HG03280 (cell line): ENCODE results near the gene PNPLA2.

Experiments used
- ATAC-seq: cut with Tn5 transposase; IDR thresholded peaks from one replicate; pipeline ENCODE4 v1.9.1; 2021; ENCODE audit warnings: mild to moderate bottlenecking, moderate library complexity; ENCODE audit not compliant: unreplicated experiment

The PNPLA2 gene

DNA sequence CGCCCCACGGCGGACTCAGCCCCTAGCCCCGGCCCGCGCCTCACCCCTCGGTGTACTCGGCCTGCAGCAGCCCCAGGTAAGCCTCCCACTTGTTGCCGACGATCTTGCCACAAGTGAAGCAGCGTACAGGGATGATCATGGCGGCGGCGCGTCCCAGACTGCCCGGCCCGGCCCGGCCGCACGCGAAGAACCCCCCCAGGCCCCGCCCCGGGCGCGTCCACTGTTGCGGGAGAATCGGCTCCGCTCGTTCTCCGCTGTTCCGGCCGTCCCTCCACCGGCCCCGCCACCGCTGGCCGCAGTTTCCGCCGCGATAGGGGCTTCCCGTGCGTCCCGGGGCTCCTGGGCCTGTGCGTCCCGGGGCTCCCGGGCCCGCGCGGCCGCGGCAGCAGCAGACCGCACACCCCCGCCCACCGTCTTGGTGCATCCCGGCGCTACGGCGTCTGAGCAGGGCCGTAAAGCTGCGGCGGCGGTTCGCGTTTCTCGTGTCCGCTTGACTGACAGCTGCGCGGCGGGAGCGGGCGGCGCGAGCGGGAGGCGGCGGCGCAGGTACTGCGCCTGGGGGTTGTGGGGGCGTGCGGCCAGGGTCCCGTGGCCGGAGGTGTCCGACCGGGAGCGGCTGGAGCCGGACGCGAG is 23.8 kb downstream of the PNPLA2 start, which contains the start of the genes POLR2L and TSPAN4:
Gene POLR2L, minus strand, starts transcription at position 160 of the 633 bp plus-strand sequence. Its CDS starts 21 bp downstream, at position 139.
Gene TSPAN4, plus strand, starts transcription at position 483 of the 633 bp plus-strand sequence. CDS start 7,453 bp downstream, outside the sequence.
- ATAC-seq = peak; percentile 66

DNA sequence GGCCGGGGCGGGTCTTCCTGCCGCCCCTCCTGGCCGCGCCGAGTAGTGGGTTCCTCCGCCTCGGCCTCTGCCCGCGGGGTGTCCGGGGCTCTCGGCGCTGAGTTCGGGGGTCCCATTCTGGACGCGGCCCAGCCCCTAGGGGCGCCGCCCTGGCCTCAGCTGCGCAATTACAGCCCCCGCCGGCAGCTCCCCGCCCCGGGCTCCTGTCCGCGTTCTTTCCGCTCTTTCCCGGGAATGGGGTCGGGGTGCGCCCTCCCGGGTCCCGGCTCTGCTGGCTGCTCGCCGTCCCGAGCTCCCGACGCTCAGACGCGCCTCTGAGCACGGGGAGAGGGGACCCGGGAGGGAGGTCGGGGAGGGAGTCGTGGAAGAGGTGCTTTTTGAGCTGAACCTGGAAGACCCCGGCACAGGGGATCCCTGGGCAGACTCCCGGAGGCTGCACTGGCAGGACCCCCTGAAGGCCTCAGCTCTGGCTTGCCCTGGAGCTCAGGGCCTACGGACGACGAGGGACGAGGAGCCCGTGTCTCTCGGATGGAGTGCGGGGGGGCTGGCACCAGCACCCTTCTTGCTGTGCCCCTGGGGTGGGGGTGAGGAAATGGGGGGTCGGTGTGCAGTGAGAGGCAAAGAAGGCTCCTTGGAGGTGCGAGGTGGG is 24.5 kb downstream of the PNPLA2 start:
- no peak for ATAC-seq

DNA sequence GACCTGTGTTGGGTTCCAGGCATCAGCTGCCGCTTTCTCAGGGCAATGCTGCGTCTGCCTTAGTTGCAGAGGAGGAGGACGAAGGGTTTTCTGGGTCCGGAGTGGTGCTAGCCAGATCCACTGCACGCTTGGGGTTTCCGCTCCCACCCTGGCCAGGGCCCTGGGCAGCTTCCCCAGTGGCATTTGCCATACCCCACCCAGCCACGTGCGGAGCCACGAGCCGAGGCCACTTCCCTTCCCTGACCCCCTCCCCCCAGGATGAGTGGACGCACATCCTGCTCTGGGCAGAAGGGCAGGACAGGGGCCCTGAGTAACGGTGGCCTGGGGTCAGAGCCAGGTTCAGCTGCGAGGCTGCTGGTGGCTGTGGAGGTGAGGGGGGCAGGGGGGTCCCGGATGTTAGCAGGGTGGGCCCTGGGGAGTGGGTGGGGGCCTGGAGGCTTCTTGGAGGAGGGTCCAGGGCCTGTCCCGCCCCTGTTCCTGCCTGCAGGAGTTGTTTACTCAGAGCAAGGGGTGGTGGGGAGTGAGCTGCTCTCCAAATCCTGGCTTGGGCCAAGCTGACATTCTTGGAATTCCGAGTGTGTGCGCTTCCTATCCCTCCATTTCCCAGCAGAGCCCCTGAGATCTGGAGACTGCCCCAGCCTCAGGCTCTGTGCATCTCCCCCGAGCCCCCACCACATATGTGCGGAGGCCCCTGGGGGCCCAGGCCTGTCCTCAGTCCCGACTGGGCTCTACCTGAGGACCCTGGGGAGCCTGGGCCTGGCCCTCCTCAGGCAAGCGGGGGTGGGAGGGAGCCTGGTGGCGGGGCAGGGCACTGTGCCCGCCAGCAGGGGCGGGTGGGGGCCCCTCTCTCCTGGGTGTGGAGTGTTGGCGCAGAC is 25.3 kb downstream of the PNPLA2 start:
- no peak for ATAC-seq

DNA sequence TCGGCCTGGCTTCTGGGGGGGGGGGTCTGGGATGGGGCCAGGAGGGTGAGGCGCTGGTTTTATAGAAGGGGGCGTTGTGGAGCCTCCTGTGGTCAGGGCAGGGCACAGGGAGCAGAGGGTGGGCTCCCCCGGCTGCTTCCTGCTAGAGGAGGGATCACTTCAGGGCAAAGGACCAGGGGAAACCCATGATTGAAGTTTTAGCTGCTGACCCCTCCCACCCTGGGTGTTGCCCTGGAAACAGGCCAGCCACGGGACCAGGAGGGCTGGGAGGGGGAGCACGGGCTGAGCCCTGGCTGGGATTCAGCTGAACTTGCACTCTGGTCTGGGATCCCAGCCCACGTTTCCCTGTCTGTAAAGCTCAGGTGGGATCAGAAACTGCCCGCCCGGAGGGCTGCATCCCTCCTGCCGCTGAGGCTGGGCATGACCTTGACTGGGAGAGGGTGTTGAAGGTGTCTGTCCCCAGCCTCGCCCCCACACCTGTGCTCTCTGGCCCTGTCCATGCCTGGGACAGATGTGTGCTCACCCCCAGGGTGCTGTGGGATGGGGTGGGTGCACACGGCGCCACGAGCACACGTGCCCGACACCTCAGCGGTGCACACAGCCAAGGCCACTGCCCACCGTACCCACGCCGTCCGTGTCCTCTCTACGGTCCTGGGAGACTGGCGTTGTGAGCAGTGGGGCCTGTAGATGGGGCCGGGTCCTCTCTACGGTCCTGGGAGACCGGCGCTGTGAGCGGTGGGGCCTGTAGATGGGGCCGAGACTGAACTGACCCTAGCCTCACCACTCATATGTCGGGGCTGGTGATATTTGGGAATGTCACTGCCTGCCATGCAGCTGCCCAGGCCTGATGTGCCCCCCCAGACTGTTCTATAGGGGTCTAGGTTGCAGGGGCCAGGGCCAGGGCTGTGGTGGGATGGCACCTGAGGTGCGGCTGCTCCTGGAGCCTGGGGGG is 26.3 kb downstream of the PNPLA2 start:
- ATAC-seq = no peak

DNA sequence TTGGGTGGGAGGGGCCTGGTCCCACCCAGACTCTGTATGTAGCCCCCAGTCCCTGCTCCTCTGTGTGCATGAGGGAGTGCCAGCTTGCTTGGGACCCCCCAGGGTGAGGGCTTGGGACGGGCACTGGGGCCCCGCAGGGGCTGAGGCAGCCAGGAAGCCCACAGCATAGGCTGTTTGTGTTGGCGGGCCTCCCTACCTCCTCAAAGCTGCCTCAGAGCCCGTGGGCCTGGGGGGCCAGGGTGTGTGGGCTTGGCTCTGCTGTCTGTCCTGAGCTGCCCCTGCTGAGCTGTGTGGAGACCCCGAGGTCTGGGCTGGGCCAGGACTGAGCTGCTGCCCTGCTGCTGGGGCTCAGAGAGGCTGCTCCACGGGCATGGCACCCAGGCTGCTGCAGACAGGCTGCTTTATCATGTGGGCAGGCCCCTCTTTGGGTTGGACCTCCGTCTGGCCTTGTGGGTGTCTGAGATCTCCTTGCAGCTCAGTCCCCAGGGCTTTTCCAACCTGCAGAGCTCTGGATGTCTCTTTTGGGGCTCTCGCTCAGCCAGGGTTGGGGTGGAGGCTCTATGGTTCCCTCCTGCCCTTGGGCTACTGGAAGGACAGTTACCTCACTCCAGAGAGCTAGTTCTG is 27.3 kb downstream of the PNPLA2 start:
- ATAC-seq = no peak

DNA sequence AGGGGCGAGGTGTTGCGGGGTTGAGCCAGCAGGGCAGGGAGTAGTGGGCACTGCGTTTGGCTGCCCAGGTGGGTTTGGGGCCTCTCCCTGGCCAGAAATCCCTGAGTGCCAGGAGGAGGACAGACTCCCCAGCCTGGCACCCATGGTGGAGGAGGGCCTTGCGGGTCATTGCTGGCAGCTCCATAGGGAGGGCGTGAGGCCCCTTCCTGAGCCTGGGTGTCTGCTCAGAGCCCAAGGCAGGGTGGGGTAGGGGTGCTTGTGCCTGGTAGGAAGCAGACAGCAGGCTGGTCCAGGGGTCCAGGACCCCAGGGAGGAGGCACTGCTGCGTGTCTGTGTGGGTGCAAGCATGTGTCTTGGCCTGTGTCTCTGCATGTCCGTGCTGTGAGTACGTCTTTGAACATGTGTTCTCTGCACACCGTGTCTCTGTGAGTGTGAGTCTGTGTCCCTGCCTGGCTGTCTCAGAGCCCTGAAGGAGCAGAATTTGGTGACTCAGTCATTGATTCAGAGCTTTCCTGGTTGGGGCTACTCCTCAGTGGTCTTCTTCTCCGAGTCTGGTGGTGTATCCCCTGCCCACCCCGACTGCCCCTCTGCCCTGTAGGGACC is 27.9 kb downstream of the PNPLA2 start:
- no peak for ATAC-seq

DNA sequence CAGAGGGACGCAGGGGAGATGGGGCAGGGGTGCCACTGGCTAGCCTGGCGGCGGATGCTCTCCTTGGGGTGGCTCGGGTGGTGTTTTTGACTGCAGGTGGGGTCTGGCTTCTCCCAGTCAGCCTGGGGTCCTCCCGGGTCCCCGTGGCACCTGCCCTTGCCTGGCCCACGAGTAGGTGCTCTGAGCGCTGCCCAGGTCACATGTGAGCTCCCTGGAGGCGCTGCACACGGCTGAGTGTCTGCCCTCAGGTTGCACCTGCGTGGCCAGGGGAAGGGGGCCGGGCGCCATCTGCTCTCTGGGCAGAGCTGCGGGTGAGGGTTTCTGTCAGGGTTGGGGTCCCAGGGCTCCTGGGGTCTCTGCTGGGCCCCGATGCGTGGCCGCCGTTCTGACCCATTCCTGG is 29.2 kb downstream of the PNPLA2 start:
- no peak for ATAC-seq

DNA sequence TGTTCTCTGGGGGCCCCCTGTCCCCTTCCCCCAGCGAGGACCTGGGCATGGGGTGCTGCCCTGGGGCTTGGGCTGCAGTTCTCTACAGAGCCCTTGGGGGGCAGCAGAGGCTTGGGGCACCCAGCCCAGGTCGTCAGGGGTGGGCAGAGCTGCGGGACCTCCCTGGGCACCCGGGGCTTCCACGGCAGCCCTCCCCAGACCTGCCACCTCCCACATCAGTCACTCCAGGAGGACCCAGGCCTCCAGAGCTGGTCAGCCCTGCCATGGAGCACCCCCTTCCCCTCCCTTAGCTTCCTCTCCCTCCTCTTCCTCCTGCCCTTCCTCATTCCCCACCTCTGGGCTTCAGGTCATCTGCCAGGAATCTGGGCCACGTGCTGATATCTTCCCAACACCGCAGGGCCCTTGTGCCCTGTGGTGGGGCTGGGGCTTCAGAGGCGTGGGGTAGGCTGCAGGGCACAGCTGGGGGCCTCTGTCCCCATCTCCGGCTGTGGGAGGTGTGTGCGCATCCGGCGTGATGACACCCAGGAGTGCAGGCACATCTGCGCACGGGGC is 29.7 kb downstream of the PNPLA2 start:
- ATAC-seq = peak; percentile 40

DNA sequence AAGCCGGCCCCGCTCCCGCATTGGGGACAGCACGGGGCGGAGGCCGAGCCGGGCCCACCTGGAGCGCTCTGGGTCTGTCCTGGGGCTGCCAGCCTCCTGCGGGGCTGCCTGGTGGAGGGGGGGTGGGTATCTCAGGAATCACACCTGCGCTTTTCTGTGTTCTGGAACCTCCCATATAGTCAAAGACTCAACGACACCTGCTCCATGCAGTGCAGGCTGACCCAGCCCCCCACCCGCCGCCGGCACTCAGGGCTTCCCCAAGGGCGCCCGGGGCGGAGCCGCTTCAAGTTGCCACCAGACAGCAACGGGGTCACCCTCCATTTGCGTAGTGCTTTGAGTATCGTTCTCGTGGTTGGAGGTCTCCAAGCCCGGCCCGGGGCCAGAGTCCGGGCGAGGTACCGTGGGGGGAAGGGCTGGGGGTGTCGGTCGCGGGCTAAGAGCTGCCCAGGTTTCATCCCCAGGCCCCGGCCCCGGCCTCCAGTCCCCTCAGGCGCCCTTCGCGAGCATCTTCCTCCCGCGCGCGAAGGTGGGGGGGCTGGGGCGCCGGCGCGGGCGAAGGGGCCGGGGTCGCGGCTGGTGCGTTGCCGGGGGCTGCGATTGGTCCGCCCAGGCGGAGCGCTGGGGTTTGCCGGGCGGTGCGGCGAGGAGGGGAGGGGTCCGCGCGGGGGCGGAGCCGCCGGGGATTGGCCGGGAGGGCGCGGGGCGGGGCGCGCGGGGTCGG is 30.6 kb downstream of the PNPLA2 start:
- ATAC-seq = no peak

DNA sequence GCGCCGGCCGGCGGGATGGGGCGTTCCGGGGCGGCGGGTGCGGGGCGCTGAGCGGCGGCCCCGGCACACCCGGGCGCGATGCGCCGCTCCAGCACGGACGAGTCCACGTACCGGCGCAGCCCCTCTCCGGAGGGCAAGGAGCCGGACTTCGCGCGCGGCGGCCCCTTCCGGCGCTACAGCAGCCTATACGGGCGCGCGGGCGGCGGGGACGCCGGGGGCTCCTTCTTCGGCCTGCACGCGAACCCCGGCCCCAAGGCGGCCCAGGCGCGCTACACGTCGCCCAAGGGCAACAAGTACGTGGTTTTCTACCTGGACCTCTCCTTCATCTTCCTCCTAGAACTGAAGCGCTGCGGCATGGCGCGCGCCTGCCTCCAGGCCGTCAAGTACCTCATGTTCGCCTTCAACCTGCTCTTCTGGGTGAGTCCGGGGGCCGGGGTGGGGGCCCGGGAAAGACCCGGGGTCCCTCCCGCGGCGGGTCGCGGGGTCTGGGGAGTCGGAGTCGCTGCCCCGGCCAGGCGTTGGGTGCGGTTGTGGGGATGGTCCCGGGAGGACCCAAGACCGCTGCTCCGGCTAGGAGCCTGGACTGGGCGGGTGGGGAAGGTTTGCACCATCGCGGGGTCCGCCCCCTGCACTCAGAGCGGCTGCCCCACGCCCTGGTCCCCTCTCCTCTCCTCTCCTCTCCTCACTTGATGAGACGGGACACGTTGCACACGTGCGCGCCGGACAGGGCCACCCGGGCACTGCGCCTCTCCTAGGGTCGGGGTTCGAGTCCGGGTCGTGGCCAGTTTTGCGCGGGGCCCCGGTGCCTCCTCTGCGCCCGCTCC is 31.4 kb downstream of the PNPLA2 start:
- no peak for ATAC-seq

DNA sequence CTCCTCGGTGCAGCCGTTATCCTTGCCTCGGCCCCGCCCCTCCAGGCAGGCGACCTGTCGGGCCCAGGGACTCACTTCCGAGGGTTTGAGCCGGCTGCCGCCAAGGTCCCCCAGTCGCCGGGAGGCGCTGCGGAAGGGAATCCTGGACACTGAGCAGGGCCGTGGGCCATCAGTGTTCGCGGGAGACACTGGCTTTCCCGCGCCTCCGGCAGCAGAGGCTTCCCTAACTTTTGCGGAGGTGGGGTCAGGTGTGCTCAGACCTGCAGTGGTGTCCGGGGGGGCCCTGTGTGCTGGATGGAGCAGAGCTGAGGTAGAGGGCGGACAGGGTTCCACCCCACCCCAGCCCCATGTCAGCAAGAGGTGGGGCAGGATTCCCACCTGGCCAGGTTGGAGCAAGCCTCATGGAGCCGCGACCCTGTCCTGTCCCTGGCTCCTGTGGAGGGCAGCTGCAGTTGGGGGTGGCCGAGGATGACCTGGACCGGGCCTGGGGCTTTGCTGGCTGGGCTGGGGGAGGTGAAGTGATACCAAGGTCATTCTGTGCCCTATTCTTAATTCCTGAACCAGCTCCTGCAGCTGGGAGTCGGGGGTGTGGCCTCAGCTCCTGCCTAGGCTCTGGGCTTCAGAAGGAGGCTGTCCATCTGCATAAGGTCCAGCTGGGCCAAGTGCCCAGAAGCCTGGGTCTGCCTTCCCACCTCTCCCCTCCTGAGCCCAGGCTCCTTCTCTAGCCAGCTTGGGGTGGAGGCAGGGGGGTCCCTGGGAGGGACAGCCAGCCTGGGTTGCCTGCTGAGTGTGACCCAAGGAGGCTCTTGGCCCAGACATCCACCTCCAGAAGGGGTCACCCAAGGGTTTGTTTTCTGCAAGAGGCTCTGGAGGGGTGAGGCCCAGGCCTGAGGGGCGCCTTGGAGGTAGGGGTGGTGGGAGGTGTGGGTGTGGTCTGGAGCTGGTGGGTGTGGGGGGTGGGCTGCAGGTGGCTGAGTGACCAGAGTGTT is 32.4 kb downstream of the PNPLA2 start:
- no peak for ATAC-seq

DNA sequence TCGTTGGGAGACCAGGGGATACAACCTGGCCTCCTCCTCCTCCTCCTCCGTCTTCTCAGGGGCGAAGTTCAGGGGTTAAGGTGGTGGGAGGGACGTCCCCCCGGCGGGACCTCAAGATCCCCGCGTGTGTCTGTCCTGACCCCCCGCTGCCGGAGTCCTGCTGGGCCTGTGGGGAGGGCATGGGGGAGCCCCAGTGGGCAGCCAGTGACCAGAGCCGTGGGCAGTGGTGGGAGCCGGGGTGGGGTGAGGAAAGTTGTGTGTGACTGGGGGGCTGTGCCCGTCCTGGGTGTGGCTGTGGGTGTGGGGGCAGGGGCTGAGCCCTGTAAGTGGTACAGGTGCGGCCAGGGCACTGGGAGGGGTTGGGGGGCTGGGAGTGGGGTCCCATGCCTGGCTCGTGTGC is 34.0 kb downstream of the PNPLA2 start:
- ATAC-seq = no peak

DNA sequence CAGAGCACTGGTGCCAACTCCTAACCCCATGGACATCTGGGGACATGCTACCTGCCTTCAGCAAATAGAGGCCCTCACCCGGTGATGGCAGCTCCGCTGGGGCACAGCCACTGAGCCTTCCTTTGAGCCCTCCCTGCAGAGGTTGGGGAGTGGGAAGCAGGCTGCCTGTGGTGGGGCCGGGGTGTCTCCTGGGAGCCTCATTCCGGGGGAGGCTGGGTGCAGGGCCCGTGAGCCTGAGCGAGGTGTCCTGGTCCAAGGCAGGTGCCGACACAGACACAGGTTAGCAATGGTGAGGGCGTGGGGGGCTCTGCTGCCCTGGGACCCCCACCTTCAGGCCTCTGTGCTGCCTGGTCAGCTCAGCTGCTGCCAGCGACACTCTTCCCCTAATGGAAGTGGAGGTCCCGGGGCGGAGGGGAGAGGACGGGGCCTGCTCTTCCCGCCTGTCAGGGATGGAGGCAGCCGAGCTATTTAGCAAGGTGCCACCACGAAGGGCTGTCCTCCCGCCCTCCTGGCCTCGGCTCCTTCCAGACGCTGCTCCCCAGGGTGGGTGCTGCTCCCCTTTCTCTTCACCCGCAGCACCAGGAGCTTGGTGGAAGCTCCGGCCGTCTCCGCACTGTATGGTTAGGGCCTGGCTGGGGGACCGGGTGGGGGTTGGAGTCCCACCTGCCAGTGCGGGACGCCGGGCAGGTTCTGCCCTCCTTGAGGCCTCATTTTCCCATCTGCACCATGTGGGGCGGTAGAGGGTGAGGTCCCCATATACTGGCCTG is 35.2 kb downstream of the PNPLA2 start:
- ATAC-seq = no peak

DNA sequence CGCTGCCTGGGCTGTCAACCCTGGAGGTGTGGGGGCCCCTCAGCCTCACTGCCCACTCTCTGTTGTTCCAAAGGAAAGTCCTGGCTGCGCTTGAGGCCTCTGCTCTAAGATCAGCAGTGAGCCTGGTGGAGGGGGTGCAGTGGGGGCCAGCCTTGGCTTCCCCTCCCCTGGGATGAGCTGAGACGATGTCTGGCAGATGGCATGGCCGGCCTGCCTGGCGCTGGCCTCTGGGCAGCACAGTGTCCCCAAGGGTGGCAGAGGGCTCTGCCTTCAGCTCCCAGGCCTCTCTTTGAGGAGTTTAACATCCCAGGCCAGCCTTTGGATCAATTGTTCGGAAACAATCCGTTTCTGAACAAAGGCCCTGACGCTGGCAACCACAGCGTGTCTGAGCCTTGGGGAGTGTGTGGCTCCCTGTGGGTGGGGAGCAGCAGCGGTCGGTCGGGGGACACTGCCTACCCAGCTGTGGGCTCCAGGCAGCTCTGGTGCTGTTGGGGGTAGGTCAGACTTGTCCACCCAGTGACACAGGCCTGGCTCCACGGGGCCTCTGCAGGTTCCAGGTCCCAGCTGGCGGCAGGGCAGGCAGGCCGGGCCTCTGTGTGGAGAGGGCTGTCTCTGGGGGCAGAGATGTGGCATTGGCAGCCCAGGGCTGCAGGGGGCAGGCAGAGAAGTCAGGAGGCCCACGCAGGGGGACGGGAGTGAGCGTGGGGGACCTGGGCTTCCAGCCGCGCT is 36.1 kb downstream of the PNPLA2 start:
- no peak for ATAC-seq

DNA sequence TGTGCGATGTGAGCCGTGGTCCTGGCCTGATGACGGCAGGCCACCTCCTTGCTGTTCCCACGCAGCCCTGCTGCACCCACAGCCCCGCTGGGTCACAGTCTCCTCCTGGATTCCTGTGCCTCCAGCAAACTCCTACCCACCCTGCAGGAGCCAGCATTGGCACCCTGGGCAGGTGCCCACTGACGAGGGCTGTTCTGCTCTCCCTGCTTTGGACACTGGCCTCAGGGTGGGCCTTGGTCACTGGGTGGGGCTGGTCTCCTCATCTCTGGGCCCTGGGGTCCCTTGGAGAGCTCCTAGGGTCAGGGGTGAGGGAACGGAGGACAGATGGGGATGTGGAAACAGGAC is 36.6 kb downstream of the PNPLA2 start:
- no peak for ATAC-seq
